NCI-H146 (cell line): Measurements from ENCODE around the gene TACR1.
"Not testable (repeated sequence)": the region's sequence is repeated elsewhere in the genome, so short reads cannot be mapped to it uniquely, and the experiment has no call there.

ENCODE experiments used
- DNase-seq: peaks from one replicate; lab custom pipeline; 2025; lab: John Stamatoyannopoulos, UW

Gene TACR1

GRCh38 chr2:75199428-75200011, at the start of gene TACR1:
TACR1 (minus strand) TSS chr2:75199520; CDS start chr2:75198934, 586 bp downstream.
- DNase-seq: peak; percentile 46

GRCh38 chr2:75248581-75248980, 49.3 kb upstream of the TACR1 start:
- DNase-seq: not testable (repeated sequence)

GRCh38 chr2:75246441-75247167, 47.3 kb upstream of the TACR1 start:
- DNase-seq: no peak

- DNase-seq: no peak
These were observed 43.9 kb upstream of the TACR1 start for GRCh38 chr2:75243219-75243618.

GRCh38 chr2:75241696-75242095, 42.4 kb upstream of the TACR1 start:
- peak; percentile 2 for DNase-seq

- no peak for DNase-seq
These were observed 39.5 kb upstream of the TACR1 start for GRCh38 chr2:75238670-75239330.

GRCh38 chr2:75237296-75237695, 38.0 kb upstream of the TACR1 start:
- no peak for DNase-seq

GRCh38 chr2:75233965-75234364, 34.6 kb upstream of the TACR1 start:
- no peak for DNase-seq

- no peak for DNase-seq
These were observed 27.3 kb upstream of the TACR1 start for GRCh38 chr2:75226617-75227016.

GRCh38 chr2:75226099-75226498, 26.8 kb upstream of the TACR1 start:
- no peak for DNase-seq

GRCh38 chr2:75224636-75225094, 25.3 kb upstream of the TACR1 start:
- peak; percentile 57 for DNase-seq

GRCh38 chr2:75222527-75222926, 23.2 kb upstream of the TACR1 start:
- no peak for DNase-seq

GRCh38 chr2:75221862-75222261, 22.5 kb upstream of the TACR1 start:
- no peak for DNase-seq

GRCh38 chr2:75219213-75219612, 19.9 kb upstream of the TACR1 start:
- DNase-seq: not testable (repeated sequence)

GRCh38 chr2:75211266-75211770, 12.0 kb upstream of the TACR1 start:
- no peak for DNase-seq

- no peak for DNase-seq
These were observed 11.1 kb upstream of the TACR1 start for GRCh38 chr2:75210409-75210808.

- no peak for DNase-seq
These were observed 9.4 kb upstream of the TACR1 start for GRCh38 chr2:75208738-75209137.

- no peak for DNase-seq
These were observed 5.5 kb upstream of the TACR1 start for GRCh38 chr2:75204833-75205232.

- DNase-seq: no peak
These were observed 3.0 kb upstream of the TACR1 start for GRCh38 chr2:75202359-75202758.

- DNase-seq: peak; percentile 45
These were observed 1.1 kb upstream of the TACR1 start for GRCh38 chr2:75200140-75201096.

- no peak for DNase-seq
These were observed 4.1 kb downstream of the TACR1 start for GRCh38 chr2:75195076-75195691.
